ENCODE data around the gene YIPF7. TPM values are rescaled to one million over a fixed set of nuclear protein-coding genes. Genes with fewer than 3 reads are reported as not detected.

The YIPF7 gene
- total RNA-seq, 5 donors from 2014 or later (not counting 1 experiment from before 2014, with no cell fraction given), result 0.50 TPM; not detected in 4

DNA sequence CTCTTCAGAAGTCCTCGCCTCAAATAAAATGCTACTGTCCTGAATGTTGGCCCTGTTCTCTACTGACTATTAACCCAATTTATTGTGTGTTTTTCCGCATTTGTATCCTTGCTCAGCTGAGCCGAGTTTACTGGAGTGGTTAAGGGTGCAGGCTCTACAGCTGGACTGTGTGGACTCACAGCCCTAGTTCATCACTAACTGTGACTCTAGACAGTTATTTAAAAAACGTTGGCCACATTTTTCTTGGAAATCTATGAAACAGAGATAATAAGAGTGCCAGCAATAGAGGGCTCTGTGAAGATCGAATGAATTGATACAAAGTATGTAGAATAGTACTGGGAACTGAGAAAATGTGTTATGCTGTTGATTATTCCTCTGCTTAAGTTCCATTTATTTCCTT, 23.9 kb upstream of the YIPF7 start:
- Histone ChIP-seq H3K36me3 (ENCODE audit: control insufficient read depth in 2 of 2, extremely low read depth in 1 of 2, insufficient read depth in 1 of 2, low read length in 1 of 2) (no peaks in the 10 kb centered on the region), H3K4me3 (ENCODE audit: control insufficient read depth in 1 of 2, extremely low read depth in 1 of 2, low read length in 1 of 2) (no peak overlapping the region), H3K4me1 (ENCODE audit: control insufficient read depth in 1 of 2, extremely low read depth in 1 of 2, insufficient read depth in 2 of 2, low read length in 2 of 2) (peaks cover 14 to 16% of the 10 kb centered on the region in 2 experiments), H3K27ac (ENCODE audit: low read length) (no peak overlapping the region), H3K9me3 (no peaks in the 10 kb centered on the region), H3K27me3 (replicated peaks in 1 of 2; ENCODE audit: control insufficient read depth in 2 of 2, extremely low read depth in 1 of 2, insufficient read depth in 2 of 2, low read length in 1 of 2) (no peaks in the 10 kb centered on the region)
- no peaks in the 10 kb centered on the region for H3K36me3 Mint-ChIP-seq
- peaks cover 15 to 27% (median 22%) of the 10 kb centered on the region in 3 donors for H3K4me1 Mint-ChIP-seq
- ChIA-PET POLR2A (interaction anchor here in 1 of 2 donors (0.6 to 0.7 kb wide), 2 partner anchors 35 to 478 kb away, joined by 3 read pairs; no protein-coding TSS in a partner anchor), CTCF (interaction anchor here in 1 of 2 donors (0.8 kb wide), 1 partner anchor 52 kb away, joined by 3 read pairs; no protein-coding TSS in a partner anchor)
- H3K27ac Mint-ChIP-seq, result no peak overlapping the region
- WGBS (ENCODE audit: insufficient coverage), result no CpG with 5 or more reads among the region's 5 CpGs
- DNase-seq (no peak), ATAC-seq (replicated peaks in 1 of 4) (no peak)
- H3K4me3 Mint-ChIP-seq, result no peak overlapping the region
- H3K27me3 Mint-ChIP-seq, result peaks cover 2 to 5% of the 10 kb centered on the region in 2 donors
- no peaks in the 10 kb centered on the region for H3K9me3 Mint-ChIP-seq

- Histone ChIP-seq H3K4me1 (ENCODE audit: control insufficient read depth in 1 of 2, extremely low read depth in 1 of 2, insufficient read depth in 2 of 2, low read length in 2 of 2) (peaks cover 7 to 14% of the 10 kb centered on the region in 2 experiments), H3K4me3 (ENCODE audit: control insufficient read depth in 1 of 2, extremely low read depth in 1 of 2, low read length in 1 of 2) (no peak overlapping the region), H3K9me3 (no peaks in the 10 kb centered on the region), H3K36me3 (ENCODE audit: control insufficient read depth in 2 of 2, extremely low read depth in 1 of 2, insufficient read depth in 1 of 2, low read length in 1 of 2) (no peaks in the 10 kb centered on the region), H3K27me3 (replicated peaks in 1 of 2; ENCODE audit: control insufficient read depth in 2 of 2, extremely low read depth in 1 of 2, insufficient read depth in 2 of 2, low read length in 1 of 2) (no peaks in the 10 kb centered on the region), H3K27ac (ENCODE audit: low read length) (no peak overlapping the region)
- Mint-ChIP-seq H3K4me1 (peaks cover 15 to 20% (median 15%) of the 10 kb centered on the region in 3 donors), H3K36me3 (no peaks in the 10 kb centered on the region), H3K4me3 (no peak overlapping the region), H3K9me3 (no peaks in the 10 kb centered on the region), H3K27ac (no peak overlapping the region), H3K27me3 (peaks cover 2 to 10% of the 10 kb centered on the region in 2 donors)
- WGBS (ENCODE audit: insufficient coverage), result no CpG with 5 or more reads among the region's 1 CpG
- DNase-seq (no peak), ATAC-seq (replicated peaks in 1 of 4) (no peak)
- CTCF ChIA-PET, result no interaction called here
- POLR2A ChIA-PET, result no interaction called here
These were observed 23.0 kb upstream of the YIPF7 start for GRCh38 chr4:44674471-44674870.

DNA sequence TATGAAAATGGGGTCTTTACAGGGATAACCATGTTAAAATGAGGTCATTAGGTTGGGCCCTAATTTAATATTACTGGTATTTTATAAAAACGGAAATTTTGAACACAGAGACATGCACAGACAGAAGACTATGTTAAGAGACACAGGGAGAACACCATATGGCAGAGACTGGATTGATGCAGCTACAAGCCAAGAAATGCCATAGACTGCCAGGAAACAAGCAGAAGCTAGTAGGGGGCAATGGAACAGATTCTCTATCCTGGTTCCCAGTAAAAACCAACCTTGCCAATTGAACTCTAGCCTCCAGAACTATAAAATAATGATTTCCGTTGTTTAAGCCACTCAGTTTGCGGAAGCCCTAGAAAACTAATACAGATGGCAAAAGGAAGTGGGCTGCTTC, 20.2 kb upstream of the YIPF7 start:
- H3K9me3 Mint-ChIP-seq, result no peaks in the 10 kb centered on the region
- peaks cover 0 to 2% of the 10 kb centered on the region in 2 experiments for H3K27me3 ChIP-seq (replicated peaks in 1 of 2; ENCODE audit: control insufficient read depth in 2 of 2, extremely low read depth in 1 of 2, insufficient read depth in 2 of 2, low read length in 1 of 2)
- ChIA-PET CTCF (no interaction called here), POLR2A (no interaction called here)
- DNase-seq (no peak), ATAC-seq (replicated peaks in 1 of 4) (no peak)
- H3K9me3 ChIP-seq, result no peaks in the 10 kb centered on the region
- no peak overlapping the region for H3K27ac Mint-ChIP-seq
- H3K36me3 ChIP-seq (ENCODE audit: control insufficient read depth in 2 of 2, extremely low read depth in 1 of 2, insufficient read depth in 1 of 2, low read length in 1 of 2), result no peaks in the 10 kb centered on the region
- no peaks in the 10 kb centered on the region for H3K4me1 ChIP-seq (ENCODE audit: control insufficient read depth in 1 of 2, extremely low read depth in 1 of 2, insufficient read depth in 2 of 2, low read length in 2 of 2)
- no peaks in the 10 kb centered on the region for H3K36me3 Mint-ChIP-seq
- no peaks in the 10 kb centered on the region for H3K4me1 Mint-ChIP-seq
- 90% methylated on average over 2 of the region's 3 CpGs for WGBS (ENCODE audit: insufficient coverage)
- peaks cover 2 to 16% of the 10 kb centered on the region in 2 donors for H3K27me3 Mint-ChIP-seq
- H3K4me3 Mint-ChIP-seq, result no peak overlapping the region
- no peak overlapping the region for H3K27ac ChIP-seq (ENCODE audit: low read length)
- no peak overlapping the region for H3K4me3 ChIP-seq (ENCODE audit: control insufficient read depth in 1 of 2, extremely low read depth in 1 of 2, low read length in 1 of 2)

- POLR2A ChIA-PET, result no interaction called here
- no peaks in the 10 kb centered on the region for H3K9me3 Mint-ChIP-seq
- CTCF ChIA-PET, result no interaction called here
- H3K27ac Mint-ChIP-seq, result no peak overlapping the region
- Histone ChIP-seq H3K4me3 (ENCODE audit: control insufficient read depth in 1 of 2, extremely low read depth in 1 of 2, low read length in 1 of 2) (no peak overlapping the region), H3K4me1 (ENCODE audit: control insufficient read depth in 1 of 2, extremely low read depth in 1 of 2, insufficient read depth in 2 of 2, low read length in 2 of 2) (no peaks in the 10 kb centered on the region), H3K36me3 (ENCODE audit: control insufficient read depth in 2 of 2, extremely low read depth in 1 of 2, insufficient read depth in 1 of 2, low read length in 1 of 2) (no peaks in the 10 kb centered on the region), H3K9me3 (no peaks in the 10 kb centered on the region), H3K27ac (ENCODE audit: low read length) (no peak overlapping the region), H3K27me3 (replicated peaks in 1 of 2; ENCODE audit: control insufficient read depth in 2 of 2, extremely low read depth in 1 of 2, insufficient read depth in 2 of 2, low read length in 1 of 2) (peaks cover 0 to 2% of the 10 kb centered on the region in 2 experiments)
- no peaks in the 10 kb centered on the region for H3K4me1 Mint-ChIP-seq
- no peaks in the 10 kb centered on the region for H3K36me3 Mint-ChIP-seq
- no peak overlapping the region for H3K4me3 Mint-ChIP-seq
- H3K27me3 Mint-ChIP-seq, result peaks cover 2 to 16% of the 10 kb centered on the region in 2 donors
- ATAC-seq (replicated peaks in 1 of 4) (no peak), DNase-seq (no peak)
- WGBS (ENCODE audit: insufficient coverage), result 92% methylated on average over 3 of the region's 4 CpGs
These were observed 19.2 kb upstream of the YIPF7 start for GRCh38 chr4:44670506-44671199.

- Mint-ChIP-seq H3K36me3 (no peaks in the 10 kb centered on the region), H3K27ac (no peak overlapping the region), H3K27me3 (peaks cover 2 to 16% of the 10 kb centered on the region in 2 donors), H3K9me3 (no peaks in the 10 kb centered on the region), H3K4me1 (no peaks in the 10 kb centered on the region), H3K4me3 (no peak overlapping the region)
- Histone ChIP-seq H3K27me3 (replicated peaks in 1 of 2; ENCODE audit: control insufficient read depth in 2 of 2, extremely low read depth in 1 of 2, insufficient read depth in 2 of 2, low read length in 1 of 2) (peaks cover 2 to 6% of the 10 kb centered on the region in 2 experiments), H3K4me1 (ENCODE audit: control insufficient read depth in 1 of 2, extremely low read depth in 1 of 2, insufficient read depth in 2 of 2, low read length in 2 of 2) (no peaks in the 10 kb centered on the region), H3K36me3 (ENCODE audit: control insufficient read depth in 2 of 2, extremely low read depth in 1 of 2, insufficient read depth in 1 of 2, low read length in 1 of 2) (no peaks in the 10 kb centered on the region), H3K4me3 (ENCODE audit: control insufficient read depth in 1 of 2, extremely low read depth in 1 of 2, low read length in 1 of 2) (no peak overlapping the region), H3K9me3 (no peaks in the 10 kb centered on the region), H3K27ac (ENCODE audit: low read length) (no peak overlapping the region)
- DNase-seq, result no peak
- ChIA-PET POLR2A (no interaction called here), CTCF (no interaction called here)
- no peak for ATAC-seq (replicated peaks in 1 of 4)
- WGBS (ENCODE audit: insufficient coverage), result 29% methylated on average over 1 of the region's 2 CpGs
These were observed 17.1 kb upstream of the YIPF7 start for GRCh38 chr4:44668526-44668925.

GRCh38 chr4:44663539-44664263, 12.3 kb upstream of the YIPF7 start:
- ATAC-seq (replicated peaks in 1 of 4) (no peak), DNase-seq (no peak)
- no peaks in the 10 kb centered on the region for H3K36me3 Mint-ChIP-seq
- ChIA-PET POLR2A (interaction anchor here in 1 of 2 donors (0.5 kb wide), 1 partner anchor 46 kb away, joined by 6 read pairs; no protein-coding TSS in a partner anchor), CTCF (no interaction called here)
- Histone ChIP-seq H3K27ac (ENCODE audit: low read length) (no peak overlapping the region), H3K4me1 (ENCODE audit: control insufficient read depth in 1 of 2, extremely low read depth in 1 of 2, insufficient read depth in 2 of 2, low read length in 2 of 2) (no peaks in the 10 kb centered on the region), H3K4me3 (ENCODE audit: control insufficient read depth in 1 of 2, extremely low read depth in 1 of 2, low read length in 1 of 2) (no peak overlapping the region), H3K27me3 (replicated peaks in 1 of 2; ENCODE audit: control insufficient read depth in 2 of 2, extremely low read depth in 1 of 2, insufficient read depth in 2 of 2, low read length in 1 of 2) (peaks cover 2 to 6% of the 10 kb centered on the region in 2 experiments), H3K9me3 (no peaks in the 10 kb centered on the region), H3K36me3 (ENCODE audit: control insufficient read depth in 2 of 2, extremely low read depth in 1 of 2, insufficient read depth in 1 of 2, low read length in 1 of 2) (no peaks in the 10 kb centered on the region)
- peaks cover 0 to 6% of the 10 kb centered on the region in 2 donors for H3K27me3 Mint-ChIP-seq
- H3K4me1 Mint-ChIP-seq, result no peaks in the 10 kb centered on the region
- H3K9me3 Mint-ChIP-seq, result no peaks in the 10 kb centered on the region
- no peak overlapping the region for H3K27ac Mint-ChIP-seq
- no peak overlapping the region for H3K4me3 Mint-ChIP-seq
- WGBS (ENCODE audit: insufficient coverage), result 72% methylated on average over 9 of the region's 20 CpGs

Data from T-cell (primary cell).